ENCODE measurements around the gene TAF4B. TPM values are rescaled to one million over a fixed set of nuclear protein-coding genes. Genes with fewer than 3 reads are reported as not detected.
"Not testable (repeated sequence)": the region's sequence is repeated elsewhere in the genome, so short reads cannot be mapped to it uniquely, and the experiment has no call there.

Gene TAF4B
- total RNA-seq, 1 donor from 2014 or later = 14.9 TPM

- Mint-ChIP-seq H3K36me3 (ENCODE audit: low read depth) (no peaks in the 10 kb centered on the region), H3K27ac (no peak overlapping the region), H3K27me3 (ENCODE audit: low read depth) (peaks cover 13% of the 10 kb centered on the region), H3K4me3 (ENCODE audit: low read depth) (no peak overlapping the region), H3K9me3 (no peaks in the 10 kb centered on the region), H3K4me1 (ENCODE audit: low read depth) (no peaks in the 10 kb centered on the region)
- intact Hi-C loops (cut with micrococcal nuclease) = no loop called here
- no peak for DNase-seq (ENCODE audit: low spot score)
These were observed 206.6 kb downstream of the TAF4B start for GRCh38 chr18:26432651-26433424.

DNA sequence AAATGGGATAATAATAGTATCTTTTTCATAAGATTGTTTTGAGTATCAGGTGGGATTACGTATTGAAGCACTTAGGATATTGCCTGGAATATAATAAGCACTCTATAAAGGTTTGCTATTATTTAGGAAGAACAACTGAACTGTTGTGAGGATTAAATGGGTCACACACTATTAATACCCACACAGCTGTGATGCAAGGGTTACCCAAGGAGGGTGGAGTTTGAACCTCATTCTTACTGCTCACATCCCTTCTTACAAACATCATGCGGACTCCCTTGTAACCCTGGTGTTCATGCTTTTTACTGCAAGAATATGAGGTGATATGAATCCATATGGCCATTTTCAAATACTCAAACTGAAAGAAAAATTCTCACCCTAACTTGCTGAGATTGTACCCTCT lies 208.6 kb downstream of the TAF4B start:
- intact Hi-C loops (cut with micrococcal nuclease) = no loop called here
- H3K9me3 Mint-ChIP-seq = no peaks in the 10 kb centered on the region

DNA sequence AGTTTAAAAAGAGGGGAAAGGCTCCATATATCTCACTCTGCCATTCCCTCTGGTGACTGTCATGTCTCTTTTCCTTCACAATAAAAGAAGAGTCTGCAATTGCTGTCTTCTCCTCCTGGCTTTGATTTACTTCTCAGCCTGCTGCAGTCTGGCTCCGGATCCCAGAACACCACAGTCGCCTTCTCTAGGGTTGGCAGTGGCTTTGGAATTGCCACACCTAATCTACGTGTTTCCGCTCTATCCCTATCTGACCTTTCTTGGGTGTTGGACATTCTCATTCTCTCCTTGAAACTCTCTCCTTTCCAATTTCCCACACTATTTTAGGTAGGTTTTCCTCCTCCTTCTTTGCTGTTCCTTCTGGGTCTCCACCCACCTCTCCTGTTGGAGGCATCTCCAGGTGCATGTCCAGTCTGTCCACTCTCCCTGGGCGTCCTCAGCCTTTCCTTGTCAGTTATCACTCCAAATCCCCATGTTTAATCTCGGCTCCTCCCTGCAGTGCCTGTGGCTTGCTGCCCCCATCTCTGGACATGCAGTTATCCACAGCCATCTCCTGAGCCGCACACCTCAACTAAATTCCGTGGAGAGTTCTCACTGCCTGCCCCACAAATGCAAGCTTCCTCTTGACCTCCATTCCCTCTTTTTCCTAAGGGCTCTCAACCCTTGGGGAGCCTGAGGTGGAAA lies 209.3 kb downstream of the TAF4B start:
- H3K4me3 Mint-ChIP-seq (ENCODE audit: low read depth) = no peak overlapping the region
- H3K27me3 Mint-ChIP-seq (ENCODE audit: low read depth) = peaks cover 10% of the 10 kb centered on the region
- no peaks in the 10 kb centered on the region for H3K36me3 Mint-ChIP-seq (ENCODE audit: low read depth)
- H3K27ac Mint-ChIP-seq = no peak overlapping the region
- H3K4me1 Mint-ChIP-seq (ENCODE audit: low read depth) = no peaks in the 10 kb centered on the region
- no peak for DNase-seq (ENCODE audit: low spot score)
- H3K9me3 Mint-ChIP-seq = no peaks in the 10 kb centered on the region
- intact Hi-C loops (cut with micrococcal nuclease) = no loop called here

More for the DNA sequence above, 208.6 kb downstream of the TAF4B start:
- H3K4me1 Mint-ChIP-seq (ENCODE audit: low read depth) = no peaks in the 10 kb centered on the region
- no peak overlapping the region for H3K27ac Mint-ChIP-seq
- H3K4me3 Mint-ChIP-seq (ENCODE audit: low read depth) = no peak overlapping the region
- DNase-seq (ENCODE audit: low spot score) = no peak
- peaks cover 13% of the 10 kb centered on the region for H3K27me3 Mint-ChIP-seq (ENCODE audit: low read depth)
- no peaks in the 10 kb centered on the region for H3K36me3 Mint-ChIP-seq (ENCODE audit: low read depth)

- H3K27ac Mint-ChIP-seq = no peak overlapping the region
- no peak overlapping the region for H3K4me3 Mint-ChIP-seq (ENCODE audit: low read depth)
- intact Hi-C loops (cut with micrococcal nuclease) = no loop called here
- DNase-seq (ENCODE audit: low spot score) = no peak
- H3K4me1 Mint-ChIP-seq (ENCODE audit: low read depth) = no peaks in the 10 kb centered on the region
- H3K27me3 Mint-ChIP-seq (ENCODE audit: low read depth) = peaks cover 10% of the 10 kb centered on the region
- H3K36me3 Mint-ChIP-seq (ENCODE audit: low read depth) = no peaks in the 10 kb centered on the region
- no peaks in the 10 kb centered on the region for H3K9me3 Mint-ChIP-seq
These were observed 210.2 kb downstream of the TAF4B start for GRCh38 chr18:26436176-26437051.

GRCh38 chr18:26437634-26438033 lies 211.4 kb downstream of the TAF4B start:
- H3K36me3 Mint-ChIP-seq (ENCODE audit: low read depth); H3K9me3 Mint-ChIP-seq; H3K4me3 Mint-ChIP-seq (ENCODE audit: low read depth); DNase-seq (ENCODE audit: low spot score); H3K27ac Mint-ChIP-seq; intact Hi-C loops (cut with micrococcal nuclease); H3K4me1 Mint-ChIP-seq (ENCODE audit: low read depth); H3K27me3 Mint-ChIP-seq (ENCODE audit: low read depth): not testable (repeated sequence)

- DNase-seq (ENCODE audit: low spot score) = no peak
- Mint-ChIP-seq H3K4me1 (ENCODE audit: low read depth) (no peaks in the 10 kb centered on the region), H3K9me3 (no peaks in the 10 kb centered on the region), H3K27ac (no peak overlapping the region), H3K4me3 (ENCODE audit: low read depth) (no peak overlapping the region), H3K36me3 (ENCODE audit: low read depth) (no peaks in the 10 kb centered on the region), H3K27me3 (ENCODE audit: low read depth) (peaks cover 14% of the 10 kb centered on the region)
- intact Hi-C loops (cut with micrococcal nuclease) = no loop called here
These were observed 212.7 kb downstream of the TAF4B start for GRCh38 chr18:26438980-26439379.

- Mint-ChIP-seq H3K27ac (no peak overlapping the region), H3K36me3 (ENCODE audit: low read depth) (no peaks in the 10 kb centered on the region), H3K27me3 (ENCODE audit: low read depth) (peaks cover 14% of the 10 kb centered on the region), H3K4me1 (ENCODE audit: low read depth) (no peaks in the 10 kb centered on the region), H3K4me3 (ENCODE audit: low read depth) (no peak overlapping the region), H3K9me3 (no peaks in the 10 kb centered on the region)
- intact Hi-C loops (cut with micrococcal nuclease) = no loop called here
- no peak for DNase-seq (ENCODE audit: low spot score)
These were observed 213.3 kb downstream of the TAF4B start for GRCh38 chr18:26439537-26439936.

DNA sequence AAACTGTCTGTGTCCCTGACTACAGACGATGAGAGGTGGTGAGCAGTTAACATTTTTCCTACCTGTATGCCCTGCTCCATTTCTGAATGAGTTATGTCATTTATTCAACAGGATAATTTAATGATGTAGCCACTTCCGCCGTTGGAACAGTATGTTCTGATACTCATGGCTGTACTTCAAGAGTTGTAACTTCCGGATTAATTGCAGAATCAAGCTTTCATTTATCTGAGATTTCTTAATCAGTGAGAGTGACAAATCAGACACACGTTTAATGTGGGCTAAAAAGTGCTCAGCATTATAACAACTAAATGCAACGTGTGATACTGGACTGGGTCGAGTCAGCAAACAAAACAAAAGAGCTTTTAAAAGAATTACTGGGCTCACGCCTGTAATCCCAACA lies 214.4 kb downstream of the TAF4B start:
- Mint-ChIP-seq H3K9me3 (no peaks in the 10 kb centered on the region), H3K27me3 (ENCODE audit: low read depth) (peaks cover 16% of the 10 kb centered on the region), H3K4me1 (ENCODE audit: low read depth) (no peaks in the 10 kb centered on the region), H3K4me3 (ENCODE audit: low read depth) (no peak overlapping the region), H3K36me3 (ENCODE audit: low read depth) (no peaks in the 10 kb centered on the region), H3K27ac (no peak overlapping the region)
- intact Hi-C loops (cut with micrococcal nuclease) = no loop called here
- no peak for DNase-seq (ENCODE audit: low spot score)

Other genes starting within 250 kb of the TAF4B start
- 75.2 TPM in 2 replicates for gene SS18, start 135.8 kb upstream of the TAF4B start, total RNA-seq
- gene PSMA8, start 92.6 kb upstream of the TAF4B start, total RNA-seq = 1.2 and 1.4 TPM in 2 replicates

Data from activated T-helper 2 cell treated with anti-CD3 and anti-CD28 coated beads, Interferon-gamma antibody, Interleukin-2, Interleukin-4, amounts not matched to agents 10 μg/mL and 5 μg/mL and 100 μg/mL, durations not matched to agents 14 hours and 24 hours and 36 hours (primary cell).